Fibroblast of lung (primary cell): ENCODE results near the gene TARP.

Experiments
- DNase-seq, 2 donors: peaks; one replicate each; pipeline versions ENCODE4 v3.0.0 to v3.0.0-alpha.2; 2010; ENCODE audit warnings: low read depth in 2 of 2
- H2AFZ ChIP-seq: 2 replicates; pipeline ENCODE4 v1.5.1; 2012; ENCODE audit warnings: low read length, control low read depth, inconsistent platforms
- H3K27ac ChIP-seq: 2 replicates; pipeline ENCODE4 v1.5.1; 2011; ENCODE audit warnings: low read length, control low read depth; ENCODE audit not compliant: insufficient read depth
- H3K27me3 ChIP-seq: 2 replicates; pipeline ENCODE4 v1.5.1; 2011; ENCODE audit warnings: mild to moderate bottlenecking, low read length; ENCODE audit not compliant: control insufficient read depth, insufficient read depth
- H3K36me3 ChIP-seq: 2 replicates; pipeline ENCODE4 v1.5.1; 2011; ENCODE audit warnings: low read length; ENCODE audit not compliant: control insufficient read depth, insufficient read depth
- H3K4me1 ChIP-seq: 2 replicates; pipeline ENCODE4 v1.5.1; 2011; ENCODE audit warnings: low read length; ENCODE audit not compliant: control insufficient read depth, insufficient read depth; ENCODE audit errors: extremely low read depth
- H3K4me2 ChIP-seq: 2 replicates; pipeline ENCODE4 v1.5.1; 2011; ENCODE audit warnings: low read length, control low read depth; ENCODE audit not compliant: insufficient read depth; ENCODE audit errors: extremely low read depth
- H3K4me3 ChIP-seq, 4 experiments: fragments of 200-600 bp in 1 of 4; sonication (generic) in 1 of 4; replicated peaks in 1 of 4; 2 replicates each; pipeline ENCODE4 v1.5.1; 2011 to 2016; ENCODE audit warnings: low read length in 4 of 4, low read depth in 3 of 4, mild to moderate bottlenecking in 3 of 4, control low read depth in 2 of 4, inconsistent platforms in 1 of 4, mixed read lengths in 1 of 4; ENCODE audit not compliant: insufficient read depth in 1 of 4; ENCODE audit errors: control extremely low read depth in 1 of 4
- H3K79me2 ChIP-seq: 2 replicates; pipeline ENCODE4 v1.5.1; 2012; ENCODE audit warnings: mild to moderate bottlenecking, low read length, inconsistent platforms; ENCODE audit not compliant: control insufficient read depth, insufficient read depth
- H3K9ac ChIP-seq: 2 replicates; pipeline ENCODE4 v1.5.1; 2011; ENCODE audit warnings: mild to moderate bottlenecking, low read length, control low read depth; ENCODE audit not compliant: insufficient read depth
- H3K9me3 ChIP-seq: 2 replicates; pipeline ENCODE4 v1.5.1; 2012; ENCODE audit warnings: low read depth, low read length; ENCODE audit not compliant: control insufficient read depth, insufficient read depth
- H4K20me1 ChIP-seq: 2 replicates; pipeline ENCODE4 v1.5.1; 2011; ENCODE audit warnings: low read length; ENCODE audit not compliant: control insufficient read depth, insufficient read depth; ENCODE audit errors: extremely low read depth
- EZH2 ChIP-seq: IDR thresholded peaks from 2 replicates; pipeline ENCODE4 v1.5.1; 2012; ENCODE audit warnings: low read length, control low read depth, mild to moderate bottlenecking; ENCODE audit errors: missing control alignments
- TF ChIP-seq, protein P1 (sequence below), 2 donors: IDR thresholded peaks in 1 of 2; conservative IDR thresholded peaks in 1 of 2; 1 replicate in 1 of 2; 2 replicates in 1 of 2; pipeline ENCODE4 v1.5.1; 2011 to 2012; ENCODE audit warnings: low read length in 2 of 2, control low read depth in 1 of 2, inconsistent platforms in 1 of 2, low read depth in 1 of 2, mild to moderate bottlenecking in 1 of 2

Gene TARP

DNA sequence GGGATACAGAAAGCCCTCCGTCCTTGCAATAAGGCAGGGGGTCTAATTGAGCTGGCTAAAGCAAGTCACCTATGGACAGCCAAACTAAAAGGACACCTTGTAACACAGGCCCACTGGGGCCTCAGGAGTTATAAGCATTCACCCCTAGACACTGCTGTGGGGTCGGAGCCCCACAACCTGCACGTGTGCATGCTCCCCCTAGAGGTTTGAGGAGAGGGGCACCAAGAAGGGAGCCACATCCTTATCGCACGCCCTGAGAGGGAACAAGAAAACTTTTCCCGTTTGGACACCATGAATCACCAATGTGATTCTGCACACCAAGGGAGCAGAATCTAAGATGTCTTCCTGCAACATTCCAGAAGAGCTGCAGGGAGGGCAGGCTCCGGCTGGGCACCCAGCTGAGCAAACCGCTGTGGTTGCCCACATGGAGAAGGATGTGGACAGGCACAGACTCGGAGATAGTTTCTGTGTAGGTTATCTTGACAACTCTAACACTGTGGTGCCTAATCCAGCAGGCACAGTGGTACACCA, 17.7 kb upstream of the TARP start:
- Histone ChIP-seq H4K20me1 (no peaks in the 10 kb centered on the region), H3K4me2 (no peak overlapping the region), H3K79me2 (no peaks in the 10 kb centered on the region), H3K27me3 (no peaks in the 10 kb centered on the region), H3K9me3 (no peaks in the 10 kb centered on the region), H3K9ac (no peak overlapping the region), H2AFZ (no peak overlapping the region), H3K4me3 (no peak overlapping the region), H3K36me3 (no peaks in the 10 kb centered on the region), H3K4me1 (no peaks in the 10 kb centered on the region), H3K27ac (no peak overlapping the region)
- no peak for DNase-seq
- no peak for TF ChIP-seq EZH2
- TF ChIP-seq, protein P1, sequence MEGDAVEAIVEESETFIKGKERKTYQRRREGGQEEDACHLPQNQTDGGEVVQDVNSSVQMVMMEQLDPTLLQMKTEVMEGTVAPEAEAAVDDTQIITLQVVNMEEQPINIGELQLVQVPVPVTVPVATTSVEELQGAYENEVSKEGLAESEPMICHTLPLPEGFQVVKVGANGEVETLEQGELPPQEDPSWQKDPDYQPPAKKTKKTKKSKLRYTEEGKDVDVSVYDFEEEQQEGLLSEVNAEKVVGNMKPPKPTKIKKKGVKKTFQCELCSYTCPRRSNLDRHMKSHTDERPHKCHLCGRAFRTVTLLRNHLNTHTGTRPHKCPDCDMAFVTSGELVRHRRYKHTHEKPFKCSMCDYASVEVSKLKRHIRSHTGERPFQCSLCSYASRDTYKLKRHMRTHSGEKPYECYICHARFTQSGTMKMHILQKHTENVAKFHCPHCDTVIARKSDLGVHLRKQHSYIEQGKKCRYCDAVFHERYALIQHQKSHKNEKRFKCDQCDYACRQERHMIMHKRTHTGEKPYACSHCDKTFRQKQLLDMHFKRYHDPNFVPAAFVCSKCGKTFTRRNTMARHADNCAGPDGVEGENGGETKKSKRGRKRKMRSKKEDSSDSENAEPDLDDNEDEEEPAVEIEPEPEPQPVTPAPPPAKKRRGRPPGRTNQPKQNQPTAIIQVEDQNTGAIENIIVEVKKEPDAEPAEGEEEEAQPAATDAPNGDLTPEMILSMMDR (conservative IDR thresholded peaks at IDR 0.05 in 1 of 2, IDR thresholded peaks at IDR 0.05 in 1 of 2; ENCODE audit: low read depth in 1 of 2, low read length in 2 of 2): no peak

DNA sequence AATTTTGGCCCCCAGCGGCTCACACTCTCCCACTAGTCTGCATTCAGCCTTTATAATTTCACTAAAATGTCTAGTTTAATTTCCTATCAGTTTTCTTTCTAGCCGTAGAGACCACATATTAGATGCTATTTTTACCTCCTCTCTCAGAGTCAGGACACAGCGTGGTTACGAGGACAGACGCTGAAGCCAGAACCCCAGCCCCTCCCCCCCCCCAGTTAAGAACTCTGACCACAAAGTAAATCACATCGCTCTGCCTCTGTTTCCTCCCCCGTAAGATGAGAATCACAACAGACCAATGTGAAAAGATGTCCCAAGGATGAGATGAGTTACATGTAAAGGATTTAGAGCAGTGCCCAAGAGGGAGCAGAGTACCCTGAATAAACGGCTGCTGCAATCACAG, 11.1 kb upstream of the TARP start:
- no peak overlapping the region for H3K27ac ChIP-seq
- H3K9me3 ChIP-seq: no peaks in the 10 kb centered on the region
- TF ChIP-seq EZH2: no peak
- TF ChIP-seq, protein P1 (conservative IDR thresholded peaks at IDR 0.05 in 1 of 2, IDR thresholded peaks at IDR 0.05 in 1 of 2; ENCODE audit: low read depth in 1 of 2, low read length in 2 of 2): no peak
- no peak for DNase-seq
- no peak overlapping the region for H2AFZ ChIP-seq
- no peak overlapping the region for H3K9ac ChIP-seq
- H4K20me1 ChIP-seq: no peaks in the 10 kb centered on the region
- no peak overlapping the region for H3K4me2 ChIP-seq
- no peaks in the 10 kb centered on the region for H3K36me3 ChIP-seq
- no peak overlapping the region for H3K4me3 ChIP-seq
- no peaks in the 10 kb centered on the region for H3K79me2 ChIP-seq
- no peaks in the 10 kb centered on the region for H3K4me1 ChIP-seq
- H3K27me3 ChIP-seq: no peaks in the 10 kb centered on the region

DNA sequence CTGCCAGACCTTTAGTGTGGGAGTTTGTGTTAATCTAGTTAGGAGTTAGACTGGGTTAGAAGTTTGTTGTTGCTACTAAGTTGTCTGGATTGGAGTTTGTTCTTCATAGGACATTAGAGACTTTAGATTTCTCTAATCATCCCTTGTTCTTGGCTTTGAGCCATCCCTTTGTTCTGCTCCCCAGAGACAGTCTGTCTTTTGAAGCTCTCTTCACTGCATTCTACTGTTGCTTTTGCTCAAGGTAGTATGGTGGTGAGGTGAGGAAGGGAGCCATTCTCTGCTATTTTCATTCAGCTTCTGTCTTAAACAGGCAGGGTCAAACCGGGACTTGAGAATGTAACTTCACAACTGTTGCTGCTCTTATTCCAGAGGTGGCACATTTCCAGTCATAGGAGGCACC, 10.4 kb upstream of the TARP start:
- Histone ChIP-seq H4K20me1 (no peaks in the 10 kb centered on the region), H2AFZ (no peak overlapping the region), H3K27me3 (no peaks in the 10 kb centered on the region), H3K27ac (no peak overlapping the region), H3K4me1 (no peaks in the 10 kb centered on the region), H3K4me3 (no peak overlapping the region), H3K4me2 (no peak overlapping the region), H3K36me3 (no peaks in the 10 kb centered on the region), H3K79me2 (no peaks in the 10 kb centered on the region), H3K9ac (no peak overlapping the region), H3K9me3 (no peaks in the 10 kb centered on the region)
- no peak for DNase-seq
- TF ChIP-seq, protein P1 (conservative IDR thresholded peaks at IDR 0.05 in 1 of 2, IDR thresholded peaks at IDR 0.05 in 1 of 2; ENCODE audit: low read depth in 1 of 2, low read length in 2 of 2): no peak
- TF ChIP-seq EZH2: no peak
